Hepatocyte (in vitro differentiated cells): ENCODE data around the gene NAA20. TPM values are rescaled to one million over a fixed set of nuclear protein-coding genes. Genes with fewer than 3 reads are reported as not detected.

ENCODE experiments used
- DNase-seq: peaks from one replicate; pipeline ENCODE4 v3.0.0-alpha.2; 2016; ENCODE audit warnings: low spot score
- H2AFZ ChIP-seq: fragments of 200-600 bp; sonication (generic); 2 replicates; pipeline ENCODE4 v1.6.0; 2016; ENCODE audit warnings: antibody characterized with exemption, mild to moderate bottlenecking
- H3K27ac ChIP-seq: fragments of 200-600 bp; sonication (generic); 2 replicates; pipeline ENCODE4 v1.5.1; 2016; ENCODE audit warnings: mild to moderate bottlenecking
- H3K27me3 ChIP-seq: fragments of 200-600 bp; sonication (generic); 2 replicates; pipeline ENCODE4 v1.6.1; 2016
- H3K36me3 ChIP-seq: fragments of 200-600 bp; sonication (generic); replicated peaks from 2 replicates; pipeline ENCODE4 v1.5.1; 2016; ENCODE audit warnings: low read depth; ENCODE audit not compliant: insufficient read depth
- H3K4me1 ChIP-seq: fragments of 200-600 bp; sonication (generic); 2 replicates; pipeline ENCODE4 v1.5.1; 2016; ENCODE audit warnings: mild to moderate bottlenecking, moderate library complexity; ENCODE audit not compliant: insufficient read depth
- H3K4me2 ChIP-seq: fragments of 200-600 bp; sonication (generic); 2 replicates; pipeline ENCODE4 v1.6.0; 2016
- H3K4me3 ChIP-seq: fragments of 200-600 bp; sonication (generic); 2 replicates; pipeline ENCODE4 v1.5.1; 2016; ENCODE audit warnings: mild to moderate bottlenecking
- H3K79me2 ChIP-seq: fragments of 200-600 bp; sonication (generic); 2 replicates; pipeline ENCODE4 v1.6.0; 2017; ENCODE audit warnings: mild to moderate bottlenecking
- H3K9me2 ChIP-seq: fragments of 200-600 bp; sonication (generic); replicated peaks from 2 replicates; pipeline ENCODE4 v1.6.0; 2017; ENCODE audit warnings: mild to moderate bottlenecking; ENCODE audit not compliant: insufficient read depth
- H3K9me3 ChIP-seq: fragments of 200-600 bp; sonication (generic); 2 replicates; pipeline ENCODE4 v1.5.1; 2016; ENCODE audit warnings: low read depth, mild to moderate bottlenecking
- H4K20me1 ChIP-seq: fragments of 200-600 bp; sonication (generic); 2 replicates; pipeline ENCODE4 v1.6.0; 2016; ENCODE audit warnings: mild to moderate bottlenecking; ENCODE audit not compliant: insufficient read depth, poor library complexity, severe bottlenecking
- EZH2 ChIP-seq: fragments of 200-600 bp; sonication (generic); IDR thresholded peaks from 2 replicates; pipeline ENCODE4 v1.6.1; 2016; ENCODE audit warnings: antibody characterized with exemption, mild to moderate bottlenecking, borderline replicate concordance
- EZH2phosphoT487 ChIP-seq: fragments of 200-600 bp; sonication (generic); IDR thresholded peaks from one replicate; pipeline ENCODE4 v1.6.1; 2018; ENCODE audit warnings: antibody characterized with exemption, mild to moderate bottlenecking, low read depth, moderate library complexity; ENCODE audit not compliant: unreplicated experiment, severe bottlenecking
- WGBS: methylation state at CpG from one replicate; pipeline ENCODE4 v1.1.6; 2016; ENCODE audit warnings: low lambda C conversion rate; ENCODE audit errors: missing lambda C conversion rate; 5-methylcytosine and 5-hydroxymethylcytosine counted together
- polyA plus RNA-seq: library from polyadenylated mRNA; unstranded; fragments of >200 nt; fragmentation: Nextera tagmentation; extraction: Ambion mirVana; gene quantifications from 2 replicates; pipeline ENCODE4 v1.2.1, GENCODE V29; 2016
- total RNA-seq: library from RNA; depleted of rRNA; stranded (reverse); fragments of >200 nt; gene quantifications from 2 replicates; pipeline ENCODE4 v1.2.3, GENCODE V29; 2014
- TF ChIP-seq, protein P1 (sequence below): fragments of 200-600 bp; sonication (generic); IDR thresholded peaks from 2 replicates; pipeline ENCODE4 v1.5.1; 2016; ENCODE audit warnings: antibody characterized with exemption, mild to moderate bottlenecking; ENCODE audit not compliant: poor library complexity

The NAA20 gene
- total and polyA plus RNA-seq, 2 experiments from 2014 or later = 66.1 to 126 TPM

DNA sequence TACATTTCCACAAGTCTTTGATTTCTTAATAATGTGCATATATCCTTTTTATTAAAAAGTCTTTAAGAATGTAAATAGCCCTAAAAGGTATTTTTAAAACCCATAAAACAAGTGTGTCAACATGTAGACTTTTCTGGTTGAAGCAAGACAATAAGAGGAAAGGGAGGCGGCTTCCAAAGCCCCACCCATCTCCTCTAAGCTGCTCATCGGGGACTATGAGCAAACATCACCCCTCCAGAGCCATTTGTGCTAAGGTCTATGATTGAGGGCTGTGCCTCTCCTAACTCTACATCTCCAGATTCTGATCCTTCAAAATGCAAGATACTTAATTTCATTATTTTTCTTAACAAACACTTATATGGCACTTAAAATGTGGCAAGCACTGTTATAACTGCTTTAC lies 2.5 kb upstream of the NAA20 start:
- TF ChIP-seq, protein P1, sequence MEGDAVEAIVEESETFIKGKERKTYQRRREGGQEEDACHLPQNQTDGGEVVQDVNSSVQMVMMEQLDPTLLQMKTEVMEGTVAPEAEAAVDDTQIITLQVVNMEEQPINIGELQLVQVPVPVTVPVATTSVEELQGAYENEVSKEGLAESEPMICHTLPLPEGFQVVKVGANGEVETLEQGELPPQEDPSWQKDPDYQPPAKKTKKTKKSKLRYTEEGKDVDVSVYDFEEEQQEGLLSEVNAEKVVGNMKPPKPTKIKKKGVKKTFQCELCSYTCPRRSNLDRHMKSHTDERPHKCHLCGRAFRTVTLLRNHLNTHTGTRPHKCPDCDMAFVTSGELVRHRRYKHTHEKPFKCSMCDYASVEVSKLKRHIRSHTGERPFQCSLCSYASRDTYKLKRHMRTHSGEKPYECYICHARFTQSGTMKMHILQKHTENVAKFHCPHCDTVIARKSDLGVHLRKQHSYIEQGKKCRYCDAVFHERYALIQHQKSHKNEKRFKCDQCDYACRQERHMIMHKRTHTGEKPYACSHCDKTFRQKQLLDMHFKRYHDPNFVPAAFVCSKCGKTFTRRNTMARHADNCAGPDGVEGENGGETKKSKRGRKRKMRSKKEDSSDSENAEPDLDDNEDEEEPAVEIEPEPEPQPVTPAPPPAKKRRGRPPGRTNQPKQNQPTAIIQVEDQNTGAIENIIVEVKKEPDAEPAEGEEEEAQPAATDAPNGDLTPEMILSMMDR = no peak
- TF ChIP-seq EZH2 (no peak), EZH2phosphoT487 (no peak)
- H2AFZ ChIP-seq = no peak overlapping the region
- H3K9me2 ChIP-seq = no peaks in the 10 kb centered on the region
- WGBS = 50% methylated on average over 2 of the region's 2 CpGs
- no peaks in the 10 kb centered on the region for H3K9me3 ChIP-seq
- H3K4me2 ChIP-seq = peak overlapping the region; percentile 44
- no peak overlapping the region for H3K4me3 ChIP-seq
- H3K27ac ChIP-seq = peak overlapping the region; percentile 83
- peaks cover 6% of the 10 kb centered on the region for H4K20me1 ChIP-seq
- DNase-seq = no peak
- no peaks in the 10 kb centered on the region for H3K27me3 ChIP-seq
- H3K36me3 ChIP-seq = no peaks in the 10 kb centered on the region
- H3K79me2 ChIP-seq = peaks cover 24% of the 10 kb centered on the region
- H3K4me1 ChIP-seq = peaks cover 41% of the 10 kb centered on the region

DNA sequence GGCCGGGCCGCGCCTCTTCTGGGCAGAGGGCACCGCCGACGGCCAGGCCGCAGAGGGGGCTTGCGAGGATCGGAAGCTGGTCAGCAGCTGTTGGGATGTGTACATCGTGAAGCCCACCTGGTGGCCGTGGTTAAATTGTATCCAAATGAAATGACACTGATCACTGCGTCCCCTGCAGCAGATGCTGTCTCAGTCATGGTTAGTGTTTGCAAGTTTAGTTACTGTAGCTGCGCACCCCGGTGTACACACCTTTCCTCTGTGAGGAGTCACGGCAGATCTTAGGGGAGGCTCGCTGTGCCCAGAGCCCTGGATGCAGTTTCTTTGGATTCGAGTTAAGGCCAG lies 653 bp downstream of the NAA20 start:
- H3K27ac ChIP-seq = peak overlapping the region; percentile 83
- no peak for TF ChIP-seq EZH2phosphoT487
- peak overlapping the region; percentile 97 for H3K4me2 ChIP-seq
- DNase-seq = no peak
- H4K20me1 ChIP-seq = peaks cover 6% of the 10 kb centered on the region
- H3K36me3 ChIP-seq = no peaks in the 10 kb centered on the region
- H3K9me2 ChIP-seq = no peaks in the 10 kb centered on the region
- H2AFZ ChIP-seq = peak overlapping the region; percentile 80
- H3K9me3 ChIP-seq = no peaks in the 10 kb centered on the region
- no peaks in the 10 kb centered on the region for H3K27me3 ChIP-seq
- peaks cover 56% of the 10 kb centered on the region for H3K79me2 ChIP-seq
- peaks cover 27% of the 10 kb centered on the region for H3K4me1 ChIP-seq
- peak overlapping the region; percentile 81 for H3K4me3 ChIP-seq
- 7% methylated on average over 17 of the region's 17 CpGs for WGBS

DNA sequence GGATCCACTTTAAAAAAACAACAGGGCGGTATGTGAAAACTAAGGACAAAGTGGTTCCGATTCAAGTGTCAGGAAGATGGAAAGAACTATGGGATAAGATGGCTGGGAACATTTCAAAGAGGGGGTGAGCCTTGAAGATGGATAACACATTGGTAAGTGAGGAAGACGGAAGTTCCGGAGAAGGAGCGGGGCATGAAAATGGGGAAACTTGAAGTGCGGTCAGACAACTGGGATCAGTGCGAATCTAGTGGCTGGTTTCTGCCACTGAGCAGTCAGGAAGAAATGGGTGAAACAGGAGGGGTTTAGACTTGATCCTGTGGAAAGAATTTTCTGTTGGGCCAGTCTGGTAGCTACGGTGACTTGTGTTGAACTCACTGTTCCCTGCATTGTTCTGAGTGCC lies 1.2 kb downstream of the NAA20 start:
- TF ChIP-seq EZH2 (no peak), EZH2phosphoT487 (no peak)
- Histone ChIP-seq H3K27ac (peak overlapping the region; percentile 83), H3K4me2 (peak overlapping the region; percentile 97), H3K9me3 (no peaks in the 10 kb centered on the region), H3K9me2 (no peaks in the 10 kb centered on the region), H2AFZ (no peak overlapping the region), H3K27me3 (no peaks in the 10 kb centered on the region), H3K79me2 (peaks cover 62% of the 10 kb centered on the region), H3K4me3 (peak overlapping the region; percentile 81), H4K20me1 (peaks cover 6% of the 10 kb centered on the region), H3K4me1 (peaks cover 27% of the 10 kb centered on the region), H3K36me3 (no peaks in the 10 kb centered on the region)
- WGBS = 89% methylated on average over 8 of the region's 8 CpGs
- DNase-seq = no peak

DNA sequence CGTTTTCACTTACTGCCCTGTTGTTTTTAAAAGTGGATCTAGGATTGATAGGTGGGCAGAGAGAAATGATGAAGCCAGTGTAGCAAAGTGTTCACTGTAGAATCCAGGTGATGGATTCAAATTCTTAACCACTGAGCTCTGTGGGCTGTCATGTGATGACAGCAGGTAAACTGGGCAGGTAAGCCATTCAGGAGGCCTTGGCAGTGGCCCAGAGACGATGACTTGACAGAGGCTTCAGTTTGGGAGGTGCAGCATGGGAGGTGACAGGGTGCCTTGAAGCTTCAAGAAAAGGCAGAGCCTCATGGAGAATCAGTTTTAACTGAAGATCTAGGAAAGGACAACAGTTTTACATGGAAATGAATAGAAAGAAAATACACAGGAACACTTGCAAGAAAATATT lies 2.0 kb downstream of the NAA20 start:
- Histone ChIP-seq H3K4me2 (peak overlapping the region; percentile 97), H3K4me3 (no peak overlapping the region)
- 93% methylated on average over 2 of the region's 2 CpGs for WGBS

More for the DNA sequence above, 2.0 kb downstream of the NAA20 start:
- H4K20me1 ChIP-seq = peaks cover 6% of the 10 kb centered on the region
- no peaks in the 10 kb centered on the region for H3K9me2 ChIP-seq
- H3K79me2 ChIP-seq = peaks cover 69% of the 10 kb centered on the region
- H3K27ac ChIP-seq = no peak overlapping the region
- H3K9me3 ChIP-seq = no peaks in the 10 kb centered on the region
- H3K36me3 ChIP-seq = no peaks in the 10 kb centered on the region
- no peak for DNase-seq
- peaks cover 27% of the 10 kb centered on the region for H3K4me1 ChIP-seq
- H3K27me3 ChIP-seq = no peaks in the 10 kb centered on the region
- TF ChIP-seq EZH2 (no peak), EZH2phosphoT487 (no peak)
- TF ChIP-seq, protein P1 = no peak
- no peak overlapping the region for H2AFZ ChIP-seq
